Neural progenitor cell (in vitro differentiated cells): ENCODE results near the gene MRO. TPM values are rescaled to one million over a fixed set of nuclear protein-coding genes. Genes with fewer than 3 reads are reported as not detected.
"Not testable (repeated sequence)": the region's sequence is repeated elsewhere in the genome, so short reads cannot be mapped to it uniquely, and the experiment has no call there.

Experiments
- DNase-seq: peaks from one replicate; pipeline ENCODE4 v3.0.0-alpha.2; 2016; ENCODE audit warnings: low spot score
- H2AFZ ChIP-seq: fragments of 200-600 bp; sonication (generic); replicated peaks from 2 replicates; pipeline ENCODE4 v1.6.1; 2016; ENCODE audit warnings: antibody characterized with exemption
- H3F3A ChIP-seq: fragments of 200-600 bp; sonication (generic); 2 replicates; pipeline ENCODE4 v1.6.1; 2016; ENCODE audit warnings: antibody characterized with exemption, low read depth
- H3K27ac ChIP-seq: fragments of 200-600 bp; sonication (generic); 2 replicates; pipeline ENCODE4 v1.5.1; 2016; ENCODE audit warnings: mild to moderate bottlenecking
- H3K27me3 ChIP-seq: fragments of 200-600 bp; sonication (generic); 2 replicates; pipeline ENCODE4 v1.6.1; 2016; ENCODE audit warnings: mild to moderate bottlenecking, moderate library complexity
- H3K36me3 ChIP-seq: fragments of 200-600 bp; sonication (generic); 2 replicates; pipeline ENCODE4 v1.5.1; 2016
- H3K4me1 ChIP-seq: fragments of 200-600 bp; sonication (generic); 2 replicates; pipeline ENCODE4 v1.6.1; 2016; ENCODE audit warnings: mixed run types
- H3K4me2 ChIP-seq: fragments of 200-600 bp; sonication (generic); 2 replicates; pipeline ENCODE4 v1.6.1; 2016
- H3K4me3 ChIP-seq: fragments of 200-600 bp; sonication (generic); 2 replicates; pipeline ENCODE4 v1.5.1; 2016
- H3K79me2 ChIP-seq: fragments of 200-600 bp; sonication (generic); 2 replicates; pipeline ENCODE4 v1.6.1; 2016; ENCODE audit warnings: low read depth
- H3K9ac ChIP-seq: fragments of 200-600 bp; sonication (generic); 2 replicates; pipeline ENCODE4 v1.6.1; 2016
- H3K9me3 ChIP-seq: fragments of 200-600 bp; sonication (generic); 2 replicates; pipeline ENCODE4 v1.5.1; 2016; ENCODE audit warnings: low read depth
- H4K20me1 ChIP-seq: fragments of 200-600 bp; sonication (generic); 2 replicates; pipeline ENCODE4 v1.6.1; 2016; ENCODE audit warnings: low read depth
- H3K27ac Mint-ChIP-seq: 3 replicates; pipeline ENCODE4 v1.8.0; 2021; ENCODE audit warnings: mixed read lengths
- H3K27me3 Mint-ChIP-seq: 2 replicates; pipeline ENCODE4 v1.8.0; 2022; ENCODE audit warnings: low read depth, mild to moderate bottlenecking, inconsistent platforms, moderate library complexity, mixed read lengths; ENCODE audit not compliant: insufficient read depth
- H3K36me3 Mint-ChIP-seq: 3 replicates; pipeline ENCODE4 v1.8.0; 2021; ENCODE audit warnings: mixed read lengths
- H3K4me1 Mint-ChIP-seq: 3 replicates; pipeline ENCODE4 v1.8.0; 2021; ENCODE audit warnings: mixed read lengths
- H3K4me3 Mint-ChIP-seq: 3 replicates; pipeline ENCODE4 v1.8.0; 2021; ENCODE audit warnings: mild to moderate bottlenecking, moderate library complexity, mixed read lengths
- H3K9me3 Mint-ChIP-seq: 3 replicates; pipeline ENCODE4 v1.8.0; 2020; ENCODE audit warnings: mixed read lengths
- EZH2 ChIP-seq: fragments of 200-600 bp; sonication (generic); IDR thresholded peaks from 2 replicates; pipeline ENCODE4 v1.6.1; 2017; ENCODE audit warnings: antibody characterized with exemption, mild to moderate bottlenecking, moderate library complexity
- EZH2phosphoT487 ChIP-seq: fragments of 200-600 bp; sonication (generic); IDR thresholded peaks from 2 replicates; pipeline ENCODE4 v1.6.1; 2017; ENCODE audit warnings: antibody characterized with exemption
- total RNA-seq: library from RNA; depleted of rRNA; stranded (reverse); fragments of >200 nt; gene quantifications from 2 replicates; pipeline ENCODE4 v1.2.3, GENCODE V29; 2015; ENCODE audit warnings: low replicate concordance
- TF ChIP-seq, protein P1 (sequence below): fragments of 200-600 bp; sonication (generic); IDR thresholded peaks from 2 replicates; pipeline ENCODE4 v1.5.1; 2017; ENCODE audit warnings: antibody characterized with exemption, mild to moderate bottlenecking

The MRO gene
- total RNA-seq, 1 donor from 2014 or later = not detected

DNA sequence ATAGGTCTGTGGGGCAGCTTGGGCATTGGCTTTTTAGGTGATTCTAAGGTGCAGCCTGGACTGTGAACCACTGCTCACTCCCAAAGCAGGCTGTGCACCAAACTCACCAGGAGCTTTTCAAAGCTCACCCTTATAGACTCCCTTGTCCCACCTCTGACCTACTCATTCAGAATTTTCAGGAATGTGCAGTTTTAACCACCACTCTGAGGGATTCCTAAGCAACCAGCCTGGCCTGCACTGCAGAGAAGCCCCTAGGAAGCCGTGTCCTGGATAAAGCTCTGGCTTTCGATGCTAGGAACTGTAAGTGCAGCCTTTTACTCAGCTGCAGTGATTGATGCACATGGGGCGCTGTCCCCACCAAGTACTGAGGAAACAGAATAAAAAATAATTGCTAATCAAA, 33.0 kb downstream of the MRO start:
- H3K79me2 ChIP-seq = no peaks in the 10 kb centered on the region
- Mint-ChIP-seq H3K9me3 (peaks cover 9% of the 10 kb centered on the region), H3K4me3 (no peak overlapping the region), H3K4me1 (peaks cover 44% of the 10 kb centered on the region), H3K27ac (peak overlapping the region; percentile 64), H3K27me3 (peaks cover 10% of the 10 kb centered on the region), H3K36me3 (no peaks in the 10 kb centered on the region)
- H3K4me3 ChIP-seq = no peak overlapping the region
- peaks cover 4% of the 10 kb centered on the region for H3F3A ChIP-seq
- no peaks in the 10 kb centered on the region for H3K27me3 ChIP-seq
- H3K27ac ChIP-seq = no peak overlapping the region
- H3K4me2 ChIP-seq = no peak overlapping the region
- no peak overlapping the region for H3K9ac ChIP-seq
- no peaks in the 10 kb centered on the region for H4K20me1 ChIP-seq
- no peak overlapping the region for H2AFZ ChIP-seq
- no peaks in the 10 kb centered on the region for H3K9me3 ChIP-seq
- DNase-seq = no peak
- H3K4me1 ChIP-seq = peaks cover 14% of the 10 kb centered on the region
- TF ChIP-seq EZH2 = no peak
- no peak for TF ChIP-seq EZH2phosphoT487
- TF ChIP-seq, protein P1, sequence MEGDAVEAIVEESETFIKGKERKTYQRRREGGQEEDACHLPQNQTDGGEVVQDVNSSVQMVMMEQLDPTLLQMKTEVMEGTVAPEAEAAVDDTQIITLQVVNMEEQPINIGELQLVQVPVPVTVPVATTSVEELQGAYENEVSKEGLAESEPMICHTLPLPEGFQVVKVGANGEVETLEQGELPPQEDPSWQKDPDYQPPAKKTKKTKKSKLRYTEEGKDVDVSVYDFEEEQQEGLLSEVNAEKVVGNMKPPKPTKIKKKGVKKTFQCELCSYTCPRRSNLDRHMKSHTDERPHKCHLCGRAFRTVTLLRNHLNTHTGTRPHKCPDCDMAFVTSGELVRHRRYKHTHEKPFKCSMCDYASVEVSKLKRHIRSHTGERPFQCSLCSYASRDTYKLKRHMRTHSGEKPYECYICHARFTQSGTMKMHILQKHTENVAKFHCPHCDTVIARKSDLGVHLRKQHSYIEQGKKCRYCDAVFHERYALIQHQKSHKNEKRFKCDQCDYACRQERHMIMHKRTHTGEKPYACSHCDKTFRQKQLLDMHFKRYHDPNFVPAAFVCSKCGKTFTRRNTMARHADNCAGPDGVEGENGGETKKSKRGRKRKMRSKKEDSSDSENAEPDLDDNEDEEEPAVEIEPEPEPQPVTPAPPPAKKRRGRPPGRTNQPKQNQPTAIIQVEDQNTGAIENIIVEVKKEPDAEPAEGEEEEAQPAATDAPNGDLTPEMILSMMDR = no peak
- no peaks in the 10 kb centered on the region for H3K36me3 ChIP-seq

DNA sequence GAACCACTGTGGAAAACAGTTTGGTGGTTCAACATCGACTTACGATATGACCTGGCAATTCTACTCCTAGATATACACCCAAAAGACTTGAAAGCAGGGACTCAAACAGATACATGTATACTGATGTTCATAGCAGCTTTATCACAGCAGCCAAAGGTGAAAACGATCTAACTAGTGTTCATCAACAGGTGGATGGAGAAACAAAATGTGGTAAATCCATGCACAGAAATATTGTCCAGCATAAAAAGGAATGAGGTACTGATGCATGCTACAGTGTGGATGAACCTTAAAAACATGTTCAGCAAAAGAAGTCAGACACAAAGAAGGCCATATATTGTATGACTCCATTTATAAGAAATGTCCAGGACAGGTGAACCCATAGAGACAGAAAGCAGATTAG, 36.3 kb downstream of the MRO start:
- H3K27ac ChIP-seq = no peak overlapping the region
- no peaks in the 10 kb centered on the region for H3K27me3 ChIP-seq
- TF ChIP-seq EZH2 (no peak), EZH2phosphoT487 (no peak)
- TF ChIP-seq, protein P1 = no peak
- H3K9ac ChIP-seq = no peak overlapping the region
- Mint-ChIP-seq H3K4me1 (peaks cover 36% of the 10 kb centered on the region), H3K9me3 (peaks cover 13% of the 10 kb centered on the region), H3K27ac (no peak overlapping the region), H3K36me3 (no peaks in the 10 kb centered on the region), H3K4me3 (no peak overlapping the region), H3K27me3 (peaks cover 10% of the 10 kb centered on the region)
- H4K20me1 ChIP-seq = no peaks in the 10 kb centered on the region
- no peaks in the 10 kb centered on the region for H3K36me3 ChIP-seq
- no peaks in the 10 kb centered on the region for H3K79me2 ChIP-seq
- H3K4me3 ChIP-seq = no peak overlapping the region
- no peak overlapping the region for H2AFZ ChIP-seq
- H3K4me1 ChIP-seq = peaks cover 19% of the 10 kb centered on the region
- H3F3A ChIP-seq = peaks cover 18% of the 10 kb centered on the region
- no peaks in the 10 kb centered on the region for H3K9me3 ChIP-seq
- H3K4me2 ChIP-seq = no peak overlapping the region
- no peak for DNase-seq

DNA sequence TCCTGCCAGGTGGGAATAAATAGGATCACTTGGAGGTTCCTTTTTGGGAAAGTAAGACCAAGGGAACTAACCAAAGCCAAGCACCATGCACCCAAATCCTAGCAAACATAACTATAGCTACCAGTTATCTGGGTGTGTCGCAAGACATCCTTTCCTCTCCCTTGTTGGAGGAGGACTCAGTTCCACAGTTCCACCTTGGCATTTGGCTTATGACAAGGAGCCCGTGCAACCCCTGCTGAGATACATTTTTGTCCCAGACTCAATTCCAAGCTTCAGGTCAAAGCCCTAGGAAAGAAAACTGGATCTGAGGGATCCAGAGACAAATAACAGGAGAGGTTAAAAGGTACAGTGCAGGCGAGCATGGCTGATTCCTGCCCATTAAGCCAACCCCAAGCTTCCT, 40.8 kb downstream of the MRO start:
- H3K36me3 Mint-ChIP-seq, H3K4me3 Mint-ChIP-seq, H3K79me2 ChIP-seq, H3K27me3 Mint-ChIP-seq, DNase-seq, H3K9me3 ChIP-seq, H3K27ac ChIP-seq, H3K36me3 ChIP-seq, H2AFZ ChIP-seq, H3K27ac Mint-ChIP-seq, H3K4me2 ChIP-seq, H3K4me3 ChIP-seq, H3K9ac ChIP-seq, H3K27me3 ChIP-seq, H4K20me1 ChIP-seq: not testable (repeated sequence)
- peaks cover 14% of the 10 kb centered on the region for H3F3A ChIP-seq
- H3K4me1 ChIP-seq = peaks cover 11% of the 10 kb centered on the region
- Mint-ChIP-seq H3K4me1 (peaks cover 17% of the 10 kb centered on the region), H3K9me3 (peaks cover 15% of the 10 kb centered on the region)

DNA sequence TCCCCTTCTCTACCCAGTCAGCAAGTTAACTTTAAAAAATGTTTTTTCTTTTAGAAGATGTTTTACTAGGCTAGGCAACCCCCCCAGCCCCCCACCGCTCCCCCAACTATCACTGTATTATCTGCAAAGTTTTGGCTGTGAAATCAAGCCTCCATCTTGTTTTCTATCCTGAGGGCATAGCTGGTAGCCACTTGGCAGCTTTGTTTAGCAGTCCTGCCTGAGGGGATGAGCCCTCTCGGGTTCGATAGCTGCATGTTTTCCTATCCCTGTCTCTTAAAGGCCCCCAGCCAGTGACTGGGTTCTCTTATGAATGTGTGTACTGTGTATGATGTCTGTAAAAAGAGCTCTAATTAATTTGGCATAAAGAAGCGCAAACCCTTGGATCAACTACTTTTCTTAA, 43.4 kb downstream of the MRO start:
- H3K4me2 ChIP-seq = no peak overlapping the region
- peak overlapping the region; percentile 38 for H2AFZ ChIP-seq
- no peaks in the 10 kb centered on the region for H3K9me3 ChIP-seq
- no peak overlapping the region for H3K27ac ChIP-seq
- peaks cover 11% of the 10 kb centered on the region for H3K4me1 ChIP-seq
- no peak overlapping the region for H3K4me3 ChIP-seq
- Mint-ChIP-seq H3K9me3 (peaks cover 17% of the 10 kb centered on the region), H3K4me3 (no peak overlapping the region), H3K4me1 (peaks cover 14% of the 10 kb centered on the region), H3K27ac (no peak overlapping the region), H3K27me3 (peaks cover 5% of the 10 kb centered on the region), H3K36me3 (no peaks in the 10 kb centered on the region)
- peaks cover 13% of the 10 kb centered on the region for H3F3A ChIP-seq
- DNase-seq = no peak
- TF ChIP-seq, protein P1 = no peak
- TF ChIP-seq EZH2phosphoT487 = no peak
- TF ChIP-seq EZH2 = no peak
- H4K20me1 ChIP-seq = no peaks in the 10 kb centered on the region
- no peaks in the 10 kb centered on the region for H3K27me3 ChIP-seq
- H3K9ac ChIP-seq = no peak overlapping the region
- H3K79me2 ChIP-seq = no peaks in the 10 kb centered on the region
- H3K36me3 ChIP-seq = no peaks in the 10 kb centered on the region
